NCI-H226 (cell line): ENCODE data around the gene APPBP2.
"Not testable (repeated sequence)": the region's sequence is repeated elsewhere in the genome, so short reads cannot be mapped to it uniquely, and the experiment has no call there.

Source experiments
- DNase-seq: peaks from one replicate; pipeline ENCODE4 v3.0.0-alpha.2; 2015

The APPBP2 gene

GRCh38 chr17:60428491-60428890 lies 97.6 kb downstream of the APPBP2 start:
- not testable (repeated sequence) for DNase-seq

- no peak for DNase-seq
Measured at GRCh38 chr17:60426596-60426995, 99.4 kb downstream of the APPBP2 start.

DNA sequence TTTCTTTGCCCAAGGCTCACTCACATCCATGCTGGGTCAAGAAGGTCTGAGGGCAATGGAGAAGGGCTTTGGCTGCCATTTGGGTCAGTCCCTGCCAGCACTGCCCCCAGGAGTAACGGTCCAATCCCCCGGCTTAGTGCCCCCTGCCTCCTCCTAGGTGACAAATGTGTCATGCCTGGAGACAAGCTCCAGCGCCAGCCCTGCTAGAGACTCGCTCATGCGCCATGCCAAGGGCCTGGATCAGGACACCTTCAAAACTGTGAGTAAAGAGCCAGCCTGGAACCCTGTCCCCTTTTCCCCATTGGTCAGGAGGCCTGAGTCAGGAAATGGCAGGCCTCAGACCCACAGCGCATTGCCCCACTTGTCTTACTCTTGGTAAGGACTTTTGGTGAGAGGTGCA lies 100.4 kb downstream of the APPBP2 start:
- no peak for DNase-seq

DNA sequence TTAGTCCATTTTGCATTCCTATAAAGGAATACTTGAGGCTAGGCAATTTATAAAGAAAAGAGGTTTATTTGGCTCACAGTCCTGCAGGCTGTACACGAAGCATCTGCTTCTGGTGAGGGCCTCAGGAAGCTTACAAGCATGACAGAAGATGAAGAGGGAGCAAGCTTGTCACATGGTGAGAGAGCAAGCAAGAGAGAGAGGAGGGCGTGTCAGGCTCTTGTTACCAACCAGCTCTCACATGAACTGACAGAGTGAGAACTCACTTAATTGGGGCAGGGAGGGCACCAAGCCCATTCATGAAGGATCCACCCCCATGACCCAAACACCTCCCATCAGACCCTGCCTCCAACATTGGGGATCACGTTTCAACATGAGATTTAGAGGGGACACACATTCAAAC lies 102.2 kb downstream of the APPBP2 start:
- DNase-seq: no peak

DNA sequence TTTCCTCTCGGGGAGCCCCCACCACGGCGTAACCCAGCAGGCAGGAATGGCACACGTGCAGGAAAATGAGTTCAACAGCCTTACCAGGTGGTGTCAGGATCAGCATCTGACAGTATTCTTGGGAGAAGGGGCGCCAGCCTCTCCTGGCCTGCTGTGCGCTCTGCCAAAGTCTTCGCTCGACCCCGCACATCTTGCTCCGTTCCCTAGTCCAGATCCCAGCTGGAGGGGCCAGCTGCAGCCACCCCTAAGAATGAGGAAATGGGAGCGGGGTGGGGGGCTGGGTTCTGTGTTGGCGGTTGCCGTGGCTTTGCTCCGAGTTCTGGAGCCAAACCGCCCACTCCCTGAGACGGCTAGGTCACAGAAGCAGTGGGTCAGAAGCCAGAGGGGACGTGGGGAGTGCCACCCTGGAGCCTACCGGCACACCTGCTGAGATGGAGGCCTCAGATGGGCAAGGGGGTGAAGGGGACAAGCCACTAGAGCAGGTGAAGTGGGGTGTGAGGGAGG lies 103.8 kb downstream of the APPBP2 start, which contains the start of gene CHCT1:
CHCT1 (plus strand) TSS at position 328 of the 504 bp plus-strand sequence; CDS start at position 432, 104 bp downstream.
- no peak for DNase-seq

DNA sequence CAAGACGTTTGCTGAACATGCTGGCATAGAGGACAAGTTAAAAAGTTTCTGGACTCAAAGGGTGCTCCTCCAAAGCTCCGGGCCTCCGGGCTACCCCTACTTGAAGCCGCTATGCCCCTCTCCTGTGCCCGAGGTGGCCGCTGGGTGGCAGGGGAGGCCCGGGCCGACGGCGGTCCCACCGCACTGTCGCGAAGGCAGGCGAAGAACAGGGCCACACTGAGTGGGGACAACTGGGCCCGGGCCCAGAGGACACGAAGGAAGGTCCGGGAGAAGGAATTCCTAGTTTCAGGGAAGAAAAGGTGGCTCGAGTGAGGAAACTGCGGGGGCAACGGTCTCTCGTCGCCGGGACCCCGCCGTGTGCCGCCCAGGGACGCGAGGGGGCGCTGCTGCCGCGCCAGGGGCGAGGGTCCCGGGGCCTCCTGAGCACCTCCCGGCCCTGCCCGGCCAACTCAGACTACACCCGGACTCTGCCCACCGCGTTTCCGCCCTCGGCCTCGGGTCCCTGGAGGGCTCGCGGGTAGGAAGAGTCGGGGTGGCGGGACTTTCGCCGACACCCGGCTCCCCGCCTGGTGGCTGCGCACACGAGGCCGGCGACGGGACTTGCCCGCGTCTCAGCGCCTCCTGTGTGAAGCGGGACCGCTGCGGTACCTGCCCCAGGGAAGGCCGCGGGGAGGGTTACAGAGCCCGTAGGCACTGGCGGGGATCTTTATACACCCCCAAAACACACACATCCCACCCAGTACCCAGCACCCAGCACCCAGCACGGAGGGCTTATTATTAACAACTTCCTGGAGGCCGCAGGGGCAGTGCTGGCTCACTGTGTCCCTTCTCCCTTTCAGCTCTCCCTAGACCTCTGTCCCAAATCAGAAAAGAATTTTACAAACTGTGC lies 104.5 kb downstream of the APPBP2 start:
- DNase-seq: no peak

DNA sequence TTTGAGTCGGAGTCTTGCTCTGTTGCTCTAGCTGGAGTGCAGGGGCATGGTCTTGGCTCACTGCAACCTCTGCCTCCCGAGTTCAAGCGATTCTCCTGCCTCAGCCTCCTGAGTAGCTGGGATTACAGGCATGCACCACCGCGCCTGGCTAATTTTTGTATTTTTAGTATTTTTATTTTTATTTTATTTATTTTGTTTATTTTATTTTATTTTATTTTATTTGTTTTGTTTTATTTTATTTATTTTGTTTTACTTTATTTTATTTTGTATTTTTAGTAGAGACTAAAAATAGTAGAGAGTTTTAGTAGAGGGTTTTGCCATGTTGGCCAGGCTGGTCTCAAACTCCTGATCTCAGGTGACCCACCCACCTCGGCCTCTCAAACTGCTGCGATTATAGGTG lies 106.2 kb downstream of the APPBP2 start:
- not testable (repeated sequence) for DNase-seq

- DNase-seq: not testable (repeated sequence)
Measured at GRCh38 chr17:60419003-60419402, 107.0 kb downstream of the APPBP2 start.

- no peak for DNase-seq
Measured at GRCh38 chr17:60416368-60416925, 109.6 kb downstream of the APPBP2 start.

DNA sequence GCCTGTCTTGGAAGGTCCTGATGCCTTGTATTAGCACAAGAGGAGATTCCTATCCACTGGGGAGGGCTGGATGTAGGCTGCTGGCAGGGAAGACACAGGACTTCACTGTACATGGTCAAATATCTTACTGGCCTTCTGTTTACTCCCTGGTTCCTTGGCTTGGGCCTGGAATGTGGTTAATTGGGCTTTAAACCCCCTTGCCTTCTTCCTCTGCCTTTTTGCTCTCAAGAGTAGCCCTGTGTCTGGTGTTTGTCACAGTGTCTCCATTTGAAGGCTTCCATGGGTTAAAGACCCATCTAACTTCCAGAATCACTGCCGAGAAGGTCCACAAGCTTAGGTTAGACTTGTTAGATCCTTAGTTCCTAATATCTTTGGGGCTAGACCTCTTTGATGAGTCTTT lies 110.9 kb downstream of the APPBP2 start:
- no peak for DNase-seq

DNA sequence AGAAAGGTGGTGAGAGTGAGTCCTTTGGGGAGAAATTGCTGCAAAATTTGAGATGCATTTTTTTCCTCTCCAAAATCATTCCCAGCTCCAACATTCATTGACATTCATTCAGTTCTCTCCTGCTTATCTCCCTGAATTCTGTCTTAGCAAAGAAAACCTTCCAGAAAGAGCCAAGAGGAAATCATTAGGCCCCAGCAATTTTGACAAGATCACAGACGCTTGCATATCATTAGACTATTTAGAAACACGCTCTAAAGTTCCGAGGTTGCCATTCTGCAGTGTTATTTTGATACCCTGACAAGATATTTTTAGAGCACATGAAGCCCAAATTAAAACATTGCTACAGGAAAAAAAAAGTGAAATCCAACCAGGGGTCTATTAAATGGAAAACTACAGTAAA lies 113.3 kb downstream of the APPBP2 start:
- DNase-seq: no peak

DNA sequence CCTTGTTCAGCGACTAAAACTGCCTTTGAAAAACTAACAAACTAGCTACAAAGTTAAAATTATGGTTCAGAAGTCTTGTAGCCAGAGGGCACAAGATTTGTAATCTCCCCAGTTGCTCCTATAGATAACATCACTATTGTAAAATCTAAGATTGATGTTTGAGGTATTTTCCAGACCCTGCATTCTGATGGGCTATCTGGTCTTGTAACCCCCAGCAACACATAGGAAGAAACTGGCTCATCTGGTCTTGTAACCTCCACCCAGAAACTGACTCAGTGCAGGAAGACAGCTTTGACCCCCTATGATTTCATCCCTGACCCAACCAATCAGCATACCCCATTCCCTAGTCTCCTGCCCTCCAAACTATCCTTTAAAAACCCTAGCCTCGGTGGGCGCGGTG lies 116.0 kb downstream of the APPBP2 start:
- DNase-seq: no peak

GRCh38 chr17:60406887-60407286 lies 119.2 kb downstream of the APPBP2 start:
- DNase-seq: no peak

DNA sequence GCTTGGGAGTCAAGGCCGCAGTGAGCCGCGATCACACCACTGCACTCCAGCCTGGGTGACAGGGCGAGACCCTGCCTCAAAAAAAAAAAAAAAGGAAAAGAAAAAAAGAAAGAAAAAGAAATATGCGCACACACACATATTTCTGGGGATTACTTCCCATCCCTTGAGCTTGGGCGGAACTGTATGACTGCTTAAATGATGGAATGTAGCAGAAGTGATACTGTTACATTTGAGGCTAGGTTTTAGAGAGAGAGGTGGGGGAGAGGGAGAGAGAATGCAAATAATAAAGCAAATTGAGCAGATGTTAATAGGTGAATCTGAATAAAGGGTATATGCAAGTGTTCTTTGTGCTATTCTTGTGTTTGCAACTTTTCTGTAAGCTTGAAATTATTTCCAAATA lies 122.1 kb downstream of the APPBP2 start:
- no peak for DNase-seq

DNA sequence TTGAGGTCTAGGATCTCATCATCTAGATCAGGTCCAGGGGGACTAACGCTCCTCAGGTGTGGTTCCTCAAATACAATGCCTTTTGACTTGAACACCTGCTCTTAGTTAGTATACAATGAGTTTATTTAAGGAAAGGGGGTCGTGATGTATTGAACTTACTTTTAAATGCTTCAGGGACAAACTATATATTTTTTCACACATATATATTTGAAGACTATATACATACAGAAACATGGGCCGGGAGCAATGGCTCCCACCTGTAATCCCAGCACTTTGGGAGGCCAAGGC lies 122.6 kb downstream of the APPBP2 start:
- DNase-seq: no peak

DNA sequence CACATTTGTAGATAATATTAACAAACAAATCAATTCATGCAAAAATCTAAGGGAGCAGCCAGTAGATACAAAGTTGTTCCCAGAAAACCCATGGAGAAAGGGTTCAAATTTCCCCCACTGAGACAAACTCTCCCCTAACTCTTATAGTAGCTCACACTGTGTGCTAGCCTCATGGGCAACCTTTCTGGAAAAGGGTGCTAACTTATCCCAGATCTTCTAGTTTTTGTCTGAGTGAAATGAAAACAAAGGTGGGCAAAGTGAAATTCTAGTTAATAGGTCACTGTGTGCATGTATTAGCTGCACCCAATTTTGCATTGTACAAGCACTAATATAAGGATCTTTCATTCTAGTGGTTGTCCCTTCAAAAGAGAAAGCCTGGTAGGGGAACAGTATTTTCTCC lies 124.2 kb downstream of the APPBP2 start:
- no peak for DNase-seq

- DNase-seq: no peak
Measured at GRCh38 chr17:60398227-60398959, 127.6 kb downstream of the APPBP2 start.

DNA sequence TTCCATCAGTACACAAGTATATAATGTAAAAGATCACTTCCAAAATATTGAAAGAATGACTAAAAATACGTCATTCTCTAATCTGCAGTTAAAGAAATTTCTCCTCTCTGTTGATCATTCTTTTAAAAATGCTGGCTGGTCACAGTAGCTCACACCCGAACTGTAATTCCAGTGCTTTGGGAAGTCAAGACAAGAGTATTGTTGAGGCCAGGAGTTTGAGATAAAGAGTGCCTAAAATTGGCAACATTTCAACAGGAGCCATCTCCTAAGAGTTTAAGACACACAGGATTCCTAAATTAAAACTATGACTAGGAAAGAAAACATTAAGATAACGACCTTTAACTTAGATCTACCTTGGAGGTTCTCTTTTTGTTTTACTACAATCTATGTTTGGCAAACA lies 129.6 kb downstream of the APPBP2 start:
- no peak for DNase-seq

DNA sequence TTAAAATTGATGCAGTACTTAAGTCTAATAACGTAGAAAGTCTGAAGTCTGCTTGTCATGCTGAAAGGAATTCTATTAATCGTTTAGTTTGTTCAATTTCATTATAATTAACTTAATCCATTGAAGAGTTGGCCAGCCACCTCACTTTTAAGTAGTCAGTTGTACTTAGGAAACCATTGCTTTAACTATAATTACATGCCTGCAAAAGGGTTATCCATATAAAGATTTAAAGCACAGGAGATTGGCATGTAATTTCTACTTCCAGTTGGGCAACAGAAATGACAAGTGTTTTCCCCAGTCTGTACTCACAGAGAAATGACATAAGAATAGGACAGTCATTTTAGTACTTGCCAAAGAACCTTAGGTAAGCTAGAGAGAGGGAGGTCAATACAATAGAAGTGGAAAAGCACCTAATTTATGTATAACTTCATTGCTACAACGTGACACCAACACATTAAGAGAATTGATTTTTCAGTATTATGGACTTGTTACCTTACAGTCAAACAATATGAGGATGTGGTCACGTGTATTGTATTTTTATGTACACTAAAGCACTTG lies 130.5 kb downstream of the APPBP2 start:
- no peak for DNase-seq

DNA sequence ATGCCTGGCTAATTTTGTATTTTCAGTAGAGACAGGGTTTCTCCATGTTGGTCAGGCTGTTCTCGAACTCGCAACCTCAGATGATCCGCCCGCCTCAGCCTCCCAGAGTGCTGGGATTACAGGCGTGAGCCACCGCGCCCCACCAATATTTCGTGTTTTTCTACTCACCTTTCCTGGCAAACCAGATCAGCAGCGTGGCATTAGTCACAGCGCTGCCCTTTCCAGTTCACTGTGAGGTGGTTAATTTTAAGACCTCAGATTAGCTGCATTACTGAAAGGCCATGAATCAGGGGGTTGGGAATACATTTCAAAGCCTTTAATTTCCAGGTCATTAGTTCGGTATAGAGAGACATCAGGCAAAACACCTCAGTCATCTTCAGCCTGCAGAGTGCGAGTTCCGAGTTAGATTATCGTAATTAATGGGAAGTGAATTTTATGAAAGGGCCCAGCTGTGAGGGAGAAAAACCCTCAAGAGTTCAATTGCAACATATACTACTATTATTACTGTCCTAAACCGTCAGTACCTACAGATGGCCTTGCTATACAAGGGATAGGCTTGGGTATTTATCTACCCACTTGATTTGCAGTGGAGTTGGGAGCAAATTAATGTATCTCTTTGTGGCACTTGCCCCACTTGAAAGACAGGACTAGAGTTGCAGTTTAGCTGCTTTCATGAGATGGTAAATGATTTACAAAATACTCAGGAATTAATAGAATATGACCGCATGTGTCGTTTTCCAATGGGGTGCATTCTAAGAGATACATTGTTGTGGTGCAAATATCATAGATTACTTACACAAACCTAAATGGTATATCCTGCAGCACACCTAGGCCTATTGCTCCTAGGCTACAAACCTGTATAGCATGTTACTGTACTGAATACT lies 132.0 kb downstream of the APPBP2 start:
- DNase-seq: no peak
